Testis (tissue), 2 donors: Measurements from ENCODE around the gene FRS2.

ENCODE experiments used
- CTCF ChIP-seq, 3 experiments: fragments of 450-650 bp in 2 of 3; fragments of 200-600 bp in 1 of 3; sonication (generic) in 1 of 3; IDR thresholded peaks; one replicate each; pipeline ENCODE4 v1.5.1; 2016 to 2019; ENCODE audit warnings: antibody characterized with exemption in 3 of 3, mild to moderate bottlenecking in 2 of 3, moderate library complexity in 1 of 3
- POLR2A ChIP-seq: fragments of 450-650 bp; IDR thresholded peaks from one replicate; pipeline ENCODE4 v1.6.1; 2017; ENCODE audit warnings: antibody characterized with exemption, mild to moderate bottlenecking, moderate library complexity

DNA sequence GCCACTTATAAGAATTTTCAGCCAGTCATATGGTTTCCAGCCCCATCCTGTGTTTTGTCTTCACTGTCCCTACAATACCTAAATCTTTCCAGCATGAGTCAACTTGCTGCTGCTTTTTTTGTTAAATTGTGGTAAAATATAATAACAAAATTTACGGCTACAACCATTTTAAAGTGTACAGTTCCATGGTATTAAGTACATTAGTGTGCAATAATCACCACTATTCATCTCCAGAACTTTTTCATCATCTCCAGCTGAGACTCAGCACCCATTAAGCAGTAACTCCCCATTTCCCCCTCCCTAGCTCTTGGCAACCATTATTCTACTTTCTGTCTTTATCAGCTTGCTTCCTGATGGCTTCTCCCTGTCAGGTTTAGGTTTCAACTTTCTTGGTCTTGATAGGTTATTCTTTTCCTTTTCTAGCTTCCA, 39.1 kb downstream of the FRS2 start:
- TF ChIP-seq CTCF (IDR thresholded peaks at IDR 0.05) (no peak), POLR2A (no peak)
